Erythroblast (primary cell): ENCODE measurements around the gene RPL41.

Source experiments
- GATA1 ChIP-seq: IDR thresholded peaks from 2 replicates; pipeline ENCODE4 v1.6.1; 2011; ENCODE audit warnings: low read depth, mild to moderate bottlenecking, control low read depth, low read length, moderate library complexity
- POLR2A ChIP-seq: IDR thresholded peaks from 2 replicates; pipeline ENCODE4 v1.6.1; 2011; ENCODE audit warnings: mild to moderate bottlenecking, low read length

GRCh38 chr12:56079723-56080555 is 36.5 kb upstream of the RPL41 start, which contains the start of gene ERBB3:
- TF ChIP-seq POLR2A (no peak), GATA1 (no peak)
